ENCODE data around the gene SEMA5A.

SEMA5A gene

GRCh38 chr5:9168791-9169556 is 376.9 kb downstream of the SEMA5A start:
- peak; percentile 61 for DNase-seq (ENCODE audit: low read depth, low spot score)
- no peak overlapping the region for H3K4me3 ChIP-seq (ENCODE audit: low read depth, low read length)
- in situ Hi-C loops (cut with HindIII; ENCODE audit: low sequenced_read_pairs): no loop called here
- TF ChIP-seq, protein P1, sequence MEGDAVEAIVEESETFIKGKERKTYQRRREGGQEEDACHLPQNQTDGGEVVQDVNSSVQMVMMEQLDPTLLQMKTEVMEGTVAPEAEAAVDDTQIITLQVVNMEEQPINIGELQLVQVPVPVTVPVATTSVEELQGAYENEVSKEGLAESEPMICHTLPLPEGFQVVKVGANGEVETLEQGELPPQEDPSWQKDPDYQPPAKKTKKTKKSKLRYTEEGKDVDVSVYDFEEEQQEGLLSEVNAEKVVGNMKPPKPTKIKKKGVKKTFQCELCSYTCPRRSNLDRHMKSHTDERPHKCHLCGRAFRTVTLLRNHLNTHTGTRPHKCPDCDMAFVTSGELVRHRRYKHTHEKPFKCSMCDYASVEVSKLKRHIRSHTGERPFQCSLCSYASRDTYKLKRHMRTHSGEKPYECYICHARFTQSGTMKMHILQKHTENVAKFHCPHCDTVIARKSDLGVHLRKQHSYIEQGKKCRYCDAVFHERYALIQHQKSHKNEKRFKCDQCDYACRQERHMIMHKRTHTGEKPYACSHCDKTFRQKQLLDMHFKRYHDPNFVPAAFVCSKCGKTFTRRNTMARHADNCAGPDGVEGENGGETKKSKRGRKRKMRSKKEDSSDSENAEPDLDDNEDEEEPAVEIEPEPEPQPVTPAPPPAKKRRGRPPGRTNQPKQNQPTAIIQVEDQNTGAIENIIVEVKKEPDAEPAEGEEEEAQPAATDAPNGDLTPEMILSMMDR (IDR thresholded peaks at IDR 0.05; ENCODE audit: low read depth, low read length): no peak

GRCh38 chr5:9166202-9167112 is 379.4 kb downstream of the SEMA5A start:
- TF ChIP-seq, protein P1 (IDR thresholded peaks at IDR 0.05; ENCODE audit: low read depth, low read length): no peak
- H3K4me3 ChIP-seq (ENCODE audit: low read depth, low read length): no peak overlapping the region
- in situ Hi-C loops (cut with HindIII; ENCODE audit: low sequenced_read_pairs): no loop called here
- no peak for DNase-seq (ENCODE audit: low read depth, low spot score)

DNA sequence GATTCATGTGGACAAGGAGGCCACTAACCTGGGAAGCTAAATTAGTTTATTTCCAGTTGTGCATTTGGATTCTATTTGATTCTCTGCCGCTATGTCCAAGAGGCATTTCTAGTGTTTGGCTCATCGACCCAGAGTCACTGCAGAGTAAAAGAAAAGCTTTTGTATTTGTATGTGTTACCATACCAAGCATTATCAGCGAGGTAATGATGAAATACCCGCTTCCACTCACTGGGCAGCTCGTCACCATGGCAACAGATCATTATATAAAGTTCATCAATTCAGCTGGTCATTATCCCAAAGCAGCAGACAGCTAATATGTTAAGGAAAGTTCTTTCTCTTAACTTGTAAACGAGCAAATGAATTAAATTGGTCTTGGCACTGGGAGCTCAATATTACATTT is 380.3 kb downstream of the SEMA5A start:
- TF ChIP-seq, protein P1 (IDR thresholded peaks at IDR 0.05; ENCODE audit: low read depth, low read length): no peak
- no peak for DNase-seq (ENCODE audit: low read depth, low spot score)
- no peak overlapping the region for H3K4me3 ChIP-seq (ENCODE audit: low read depth, low read length)
- in situ Hi-C loops (cut with HindIII; ENCODE audit: low sequenced_read_pairs): no loop called here

GRCh38 chr5:9160747-9161146 is 385.1 kb downstream of the SEMA5A start:
- TF ChIP-seq, protein P1 (IDR thresholded peaks at IDR 0.05; ENCODE audit: low read depth, low read length): no peak
- H3K4me3 ChIP-seq (ENCODE audit: low read depth, low read length): no peak overlapping the region
- no peak for DNase-seq (ENCODE audit: low read depth, low spot score)
- in situ Hi-C loops (cut with HindIII; ENCODE audit: low sequenced_read_pairs): no loop called here

- no peak for DNase-seq (ENCODE audit: low read depth, low spot score)
- TF ChIP-seq, protein P1 (IDR thresholded peaks at IDR 0.05; ENCODE audit: low read depth, low read length): no peak
- in situ Hi-C loops (cut with HindIII; ENCODE audit: low sequenced_read_pairs): no loop called here
These were observed 388.1 kb downstream of the SEMA5A start for GRCh38 chr5:9157811-9158210.

GRCh38 chr5:9157020-9157419 is 388.9 kb downstream of the SEMA5A start:
- no peak overlapping the region for H3K4me3 ChIP-seq (ENCODE audit: low read depth, low read length)
- no peak for DNase-seq (ENCODE audit: low read depth, low spot score)
- in situ Hi-C loops (cut with HindIII; ENCODE audit: low sequenced_read_pairs): no loop called here
- TF ChIP-seq, protein P1 (IDR thresholded peaks at IDR 0.05; ENCODE audit: low read depth, low read length): no peak

More at GRCh38 chr5:9157811-9158210, 388.1 kb downstream of the SEMA5A start:
- H3K4me3 ChIP-seq (ENCODE audit: low read depth, low read length): no peak overlapping the region
